ENCODE data around the gene MYRIP.

DNA sequence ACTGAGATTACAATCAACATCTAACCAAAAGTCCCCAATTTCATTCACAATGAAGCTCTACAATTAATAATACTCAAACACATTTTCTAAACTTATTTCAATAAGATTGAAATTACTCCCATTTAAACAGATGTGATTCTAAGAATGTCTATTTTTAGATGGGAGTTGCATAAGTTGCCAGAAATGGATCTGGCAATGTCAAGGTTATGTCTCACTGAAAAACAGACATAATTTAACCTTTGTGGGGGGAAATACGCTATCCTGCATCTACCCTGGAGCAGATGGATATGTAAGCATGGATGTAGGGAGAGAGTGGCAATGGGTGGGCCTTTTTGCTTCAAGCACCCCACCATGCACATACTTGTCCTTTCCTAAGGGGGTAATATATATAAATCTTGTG, 493.4 kb downstream of the MYRIP start:
- no peak for TF ChIP-seq CTCF (IDR thresholded peaks at IDR 0.05)
- TF ChIP-seq POLR2A (IDR thresholded peaks at IDR 0.05): no peak
